Pancreas (tissue), 10 donors: ENCODE results near the gene C3orf33. TPM values are rescaled to one million over a fixed set of nuclear protein-coding genes. Genes with fewer than 3 reads are reported as not detected.

ENCODE experiments used
- ATAC-seq, 4 donors: fragments of 200-7000 bp; cut with Tn5 transposase; one replicate each; pipeline versions ENCODE4 v1.8.0 to v1.9.1; 2020; ENCODE audit warnings: mild to moderate bottlenecking in 4 of 4, moderate library complexity in 4 of 4
- DNase-seq, 6 donors: peaks; one replicate each; pipeline ENCODE4 v3.0.0-alpha.2; 2020
- FAIRE-seq: peaks from 2 replicates; lab custom pipeline; 2012; peaks lifted over from hg19 to GRCh38; lab: Jason Lieb, UNC
- H3K27ac ChIP-seq, 4 donors: fragments of 200-600 bp; sonication (generic); 1 replicate in 3 of 4; 2 replicates in 1 of 4; pipeline versions ENCODE4 v1.5.0 to v1.8.0; 2020
- H3K27me3 ChIP-seq, 4 donors: fragments of 200-600 bp; one replicate each; pipeline ENCODE4 v1.8.0; 2021
- H3K36me3 ChIP-seq, 3 donors: fragments of 200-600 bp; sonication (generic) in 1 of 3; one replicate each; pipeline versions ENCODE4 v1.5.0 to v1.8.0; 2020 to 2021
- H3K4me1 ChIP-seq, 3 donors: fragments of 200-600 bp; one replicate each; pipeline ENCODE4 v1.8.0; 2021
- H3K4me3 ChIP-seq, 4 donors: fragments of 200-600 bp; sonication (generic) in 2 of 4; one replicate each; pipeline versions ENCODE4 v1.5.0 to v1.8.0; 2020 to 2021
- H3K9me3 ChIP-seq, 4 donors: fragments of 200-600 bp; one replicate each; pipeline ENCODE4 v1.8.0; 2021
- WGBS, 2 donors: extraction: QIAGEN DNeasy Blood & Tissue Kit; methylation state at CpG; one replicate each; pipeline ENCODE4 v1.1.7; 2013; 5-methylcytosine and 5-hydroxymethylcytosine counted together
- intact Hi-C, 3 donors: fragments of 100-400 bp; cut with DNase I; formaldehyde crosslinking; loops; one replicate each; pipeline versions ENCODE4 v1.11.1 to v1.14.2; 2022
- polyA plus RNA-seq, 2 donors: library from polyadenylated mRNA; stranded (reverse); fragments of 200-250 nt; gene quantifications; one replicate each; pipeline ENCODE4 v1.2.3, GENCODE V29; 2013
- total RNA-seq, 6 donors: library from RNA; stranded (reverse); fragmentation: NEBNext Ultra II Directional in 4 of 6; extraction: Animal tissue kit (Norgen Biotek cat#: 25700) in 4 of 6; gene quantifications; one replicate each; pipeline versions ENCODE4 v1.2.1 to v1.2.4, GENCODE V29; 2021 to 2023
- TF ChIP-seq, protein P1 (sequence below), 4 donors: fragments of 200-600 bp; sonication (generic) in 3 of 4; IDR thresholded peaks; one replicate each; pipeline versions ENCODE4 v1.5.0 to v1.8.0; 2021; ENCODE audit warnings: antibody characterized with exemption in 4 of 4
- donor health status: healthy with polysubstance abuse.
- donor health status: DM: no; HTN: no; CAD: no; lungs with moderate emphysema.
- donor health status: DM: no; HTN: no; CAD: no.
- donor health status: control.
- donor health status: control.
- donor health status: Bipolar disorder and iron deficiency.
- donor health status: DM: yes; HTN: yes; CAD: no.
- donor health status: DM: no; HTN: no; CAD: no.
- donor health status: DM: no; HTN: no; CAD: no.
- donor health status: DM: yes; HTN: yes; CAD: no.

The C3orf33 gene
- total and polyA plus RNA-seq, 8 donors = 1.5 to 5.7 (median 3.3) TPM

GRCh38 chr3:155804323-155804722 is 1.8 kb downstream of the C3orf33 start:
- DNase-seq (no peak), ATAC-seq (no peak), FAIRE-seq (no peak)
- intact Hi-C loops = loop anchor here in 1 of 3 donors (10.0 kb wide), 1 partner anchor 60 kb away; no protein-coding TSS in a partner anchor
- Histone ChIP-seq H3K36me3 (no peaks in the 10 kb centered on the region), H3K27me3 (no peaks in the 10 kb centered on the region), H3K9me3 (no peaks in the 10 kb centered on the region), H3K27ac (no peak overlapping the region), H3K4me3 (no peak overlapping the region), H3K4me1 (peaks cover 0 to 4% (median 3%) of the 10 kb centered on the region in 3 donors)
- TF ChIP-seq, protein P1, sequence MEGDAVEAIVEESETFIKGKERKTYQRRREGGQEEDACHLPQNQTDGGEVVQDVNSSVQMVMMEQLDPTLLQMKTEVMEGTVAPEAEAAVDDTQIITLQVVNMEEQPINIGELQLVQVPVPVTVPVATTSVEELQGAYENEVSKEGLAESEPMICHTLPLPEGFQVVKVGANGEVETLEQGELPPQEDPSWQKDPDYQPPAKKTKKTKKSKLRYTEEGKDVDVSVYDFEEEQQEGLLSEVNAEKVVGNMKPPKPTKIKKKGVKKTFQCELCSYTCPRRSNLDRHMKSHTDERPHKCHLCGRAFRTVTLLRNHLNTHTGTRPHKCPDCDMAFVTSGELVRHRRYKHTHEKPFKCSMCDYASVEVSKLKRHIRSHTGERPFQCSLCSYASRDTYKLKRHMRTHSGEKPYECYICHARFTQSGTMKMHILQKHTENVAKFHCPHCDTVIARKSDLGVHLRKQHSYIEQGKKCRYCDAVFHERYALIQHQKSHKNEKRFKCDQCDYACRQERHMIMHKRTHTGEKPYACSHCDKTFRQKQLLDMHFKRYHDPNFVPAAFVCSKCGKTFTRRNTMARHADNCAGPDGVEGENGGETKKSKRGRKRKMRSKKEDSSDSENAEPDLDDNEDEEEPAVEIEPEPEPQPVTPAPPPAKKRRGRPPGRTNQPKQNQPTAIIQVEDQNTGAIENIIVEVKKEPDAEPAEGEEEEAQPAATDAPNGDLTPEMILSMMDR (IDR thresholded peaks at IDR 0.05) = no peak

DNA sequence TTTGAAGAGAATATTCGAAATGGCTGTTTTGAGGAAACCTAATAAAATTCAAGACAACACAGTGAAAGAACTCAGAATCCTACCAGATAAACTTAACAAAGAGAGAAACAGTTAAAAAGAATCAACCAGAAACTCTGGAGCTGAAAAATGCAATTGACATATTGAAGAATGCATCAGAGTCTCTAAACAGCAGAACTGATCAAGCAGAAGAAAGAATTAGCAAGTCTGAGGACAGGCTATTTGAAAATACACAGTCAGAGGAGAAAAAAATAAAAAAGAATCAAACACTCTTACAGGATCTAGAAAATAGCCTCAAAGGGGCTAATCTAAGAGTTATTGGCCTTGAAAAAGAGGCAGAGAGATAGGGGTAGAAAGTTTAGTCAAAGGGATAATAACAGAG is 13.5 kb downstream of the C3orf33 start:
- H3K4me1 ChIP-seq = no peaks in the 10 kb centered on the region
- ATAC-seq (no peak), FAIRE-seq (no peak), DNase-seq (no peak)
- no peak overlapping the region for H3K27ac ChIP-seq
- intact Hi-C loops = no loop called here
- H3K27me3 ChIP-seq = no peaks in the 10 kb centered on the region
- no peaks in the 10 kb centered on the region for H3K36me3 ChIP-seq
- no peaks in the 10 kb centered on the region for H3K9me3 ChIP-seq
- TF ChIP-seq, protein P1 (IDR thresholded peaks at IDR 0.05) = no peak
- H3K4me3 ChIP-seq = no peak overlapping the region
- WGBS, 2 donors = 81 to 97% methylated on average over 1 of the region's 1 CpG

- TF ChIP-seq, protein P1 (IDR thresholded peaks at IDR 0.05) = no peak
- H3K27ac ChIP-seq = no peak overlapping the region
- intact Hi-C loops = no loop called here
- no peaks in the 10 kb centered on the region for H3K36me3 ChIP-seq
- no peaks in the 10 kb centered on the region for H3K4me1 ChIP-seq
- H3K9me3 ChIP-seq = no peaks in the 10 kb centered on the region
- 97 to 100% methylated on average over 2 of the region's 2 CpGs for WGBS, 2 donors
- FAIRE-seq (no peak), DNase-seq (no peak), ATAC-seq (no peak)
- H3K4me3 ChIP-seq = no peak overlapping the region
- no peaks in the 10 kb centered on the region for H3K27me3 ChIP-seq
These were observed 14.9 kb downstream of the C3orf33 start for GRCh38 chr3:155791190-155791589.

GRCh38 chr3:155790272-155790925 is 15.7 kb downstream of the C3orf33 start:
- 80 to 82% methylated on average over 4 of the region's 4 CpGs for WGBS, 2 donors
- no peaks in the 10 kb centered on the region for H3K27me3 ChIP-seq
- H3K9me3 ChIP-seq = no peaks in the 10 kb centered on the region
- no peak overlapping the region for H3K4me3 ChIP-seq
- no peak for ATAC-seq
- FAIRE-seq = no peak
- H3K27ac ChIP-seq = no peak overlapping the region
- TF ChIP-seq, protein P1 (IDR thresholded peaks at IDR 0.05) = no peak
- no peaks in the 10 kb centered on the region for H3K4me1 ChIP-seq
- no peaks in the 10 kb centered on the region for H3K36me3 ChIP-seq
- DNase-seq = no peak
- intact Hi-C loops = no loop called here

DNA sequence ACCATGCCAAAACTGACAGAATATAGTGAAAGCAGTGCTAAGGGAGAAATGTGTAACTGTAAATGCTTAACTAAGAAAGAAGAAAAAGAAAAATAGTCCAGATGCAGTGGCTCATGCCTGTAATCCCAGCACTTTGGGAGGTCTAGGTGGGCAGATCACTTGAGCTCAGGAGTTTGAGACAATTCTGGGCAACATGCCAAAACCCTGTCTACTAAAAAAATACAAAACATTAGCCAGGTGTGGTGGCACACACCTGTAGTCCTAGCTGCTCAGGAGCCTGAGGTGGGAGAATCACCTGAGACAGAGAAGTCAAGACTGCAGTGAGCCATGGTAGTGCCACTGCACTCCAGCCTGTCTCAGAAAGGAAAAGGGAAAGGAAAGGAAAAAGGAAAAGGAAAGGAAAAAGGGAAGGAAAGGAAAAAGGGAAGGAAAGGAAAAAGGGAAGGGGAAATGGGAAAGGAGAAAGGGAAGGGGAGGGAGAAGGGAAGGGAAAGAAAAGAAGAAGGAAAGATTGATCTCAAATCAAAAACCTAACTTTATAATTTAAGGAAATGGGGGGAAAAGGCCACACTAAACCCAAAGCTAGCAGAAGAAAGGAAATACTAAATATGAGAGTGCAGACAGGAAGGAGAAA is 20.3 kb downstream of the C3orf33 start:
- peaks cover 0 to 8% (median 0%) of the 10 kb centered on the region in 3 donors for H3K36me3 ChIP-seq
- no peak overlapping the region for H3K27ac ChIP-seq
- no peaks in the 10 kb centered on the region for H3K4me1 ChIP-seq
- FAIRE-seq = no peak
- DNase-seq = no peak
- no peaks in the 10 kb centered on the region for H3K9me3 ChIP-seq
- no peak for ATAC-seq
- TF ChIP-seq, protein P1 (IDR thresholded peaks at IDR 0.05) = no peak
- intact Hi-C loops = no loop called here
- no peak overlapping the region for H3K4me3 ChIP-seq
- H3K27me3 ChIP-seq = no peaks in the 10 kb centered on the region
